NB4 (cell line): Measurements from ENCODE around the gene SLAIN2.

ENCODE experiments used
- CTCF ChIP-seq: IDR thresholded peaks from one replicate; pipeline ENCODE4 v1.5.1; 2012; ENCODE audit warnings: low read depth, low read length
- MYC ChIP-seq: IDR thresholded peaks from 2 replicates; pipeline ENCODE4 v1.6.1; 2011; ENCODE audit warnings: low read depth, low read length

GRCh38 chr4:48420144-48420543 is 78.8 kb downstream of the SLAIN2 start:
- TF ChIP-seq CTCF = no peak
- no peak for TF ChIP-seq MYC
